AG04449 (cell line): Measurements from ENCODE around the gene EMC7.
A peak's percentile ranks its signal among the peaks of the same experiment; 100 is the strongest.

ENCODE experiments used
- CTCF ChIA-PET: fragments of 350-600 bp; formaldehyde crosslinking; extraction: SDS; loops from one replicate; lab custom pipeline; 2021; ENCODE audit warnings: antibody characterized with exemption; lab: Yijun Ruan, JAX
- POLR2A ChIA-PET: fragments of 400-600, 350-600 bp; formaldehyde crosslinking; extraction: SDS; loops from one replicate; lab custom pipeline; 2020; ENCODE audit warnings: antibody characterized with exemption, inconsistent platforms; lab: Yijun Ruan, JAX
- DNase-seq: peaks from one replicate; pipeline ENCODE4 v3.0.0-alpha.2; 2010; ENCODE audit warnings: low read depth, low spot score
- H3K4me3 ChIP-seq: 2 replicates; pipeline ENCODE4 v1.5.1; 2011; ENCODE audit warnings: low read depth, mild to moderate bottlenecking, control low read depth, low read length
- TF ChIP-seq, protein P1 (sequence below): IDR thresholded peaks from one replicate; pipeline ENCODE4 v1.5.1; 2011; ENCODE audit warnings: mild to moderate bottlenecking, moderate library complexity, low read length, control low read depth, inconsistent platforms; ENCODE audit not compliant: insufficient read depth; ENCODE audit errors: missing control alignments

EMC7 gene

DNA sequence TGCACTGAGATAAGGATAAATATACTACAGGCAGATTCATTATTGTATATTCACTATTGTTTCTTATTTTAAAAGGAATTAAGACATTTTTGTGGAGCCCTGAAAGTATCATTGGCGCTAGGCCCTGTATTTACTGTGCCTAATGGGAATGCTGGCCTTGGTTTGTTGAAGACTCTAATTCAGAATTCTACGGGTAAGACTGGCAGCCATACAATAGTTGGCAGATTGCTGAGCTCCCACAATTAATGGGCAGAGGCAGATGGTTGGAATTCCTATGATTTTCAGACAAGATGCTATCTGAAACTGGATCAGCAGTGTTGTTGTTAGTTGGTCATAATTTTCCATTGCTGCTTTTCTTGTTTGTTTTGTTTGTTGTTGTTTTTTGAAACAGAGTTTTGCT lies 15.0 kb upstream of the EMC7 start:
- no peak for DNase-seq

DNA sequence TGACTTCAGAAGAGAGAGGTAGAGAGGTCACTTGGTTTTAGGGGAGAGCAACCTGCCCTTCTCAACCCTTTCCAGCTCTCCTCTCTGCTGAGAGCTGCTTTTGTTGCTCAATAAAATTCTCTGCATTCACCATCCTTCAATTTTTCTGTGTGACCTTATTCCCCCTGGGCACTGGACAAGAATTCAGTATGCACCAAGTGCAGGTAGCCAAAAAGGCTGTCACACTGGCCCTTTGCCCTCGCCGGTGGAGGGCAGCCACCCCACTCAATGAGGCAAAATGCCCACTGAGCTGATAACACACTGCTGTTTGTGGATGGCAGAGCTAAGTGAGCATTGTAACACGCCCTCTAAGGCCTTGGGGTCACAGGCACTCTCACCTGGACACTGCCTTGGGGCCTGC lies 13.1 kb upstream of the EMC7 start:
- no peak for DNase-seq
- ChIA-PET POLR2A (no interaction called here), CTCF (interaction anchor here (1.1 to 16.1 kb wide), 3 partner anchors 9 to 253 kb away, joined by 3 to 324 read pairs (median 7); partner anchors contain the start of gene KATNBL1)
- TF ChIP-seq, protein P1, sequence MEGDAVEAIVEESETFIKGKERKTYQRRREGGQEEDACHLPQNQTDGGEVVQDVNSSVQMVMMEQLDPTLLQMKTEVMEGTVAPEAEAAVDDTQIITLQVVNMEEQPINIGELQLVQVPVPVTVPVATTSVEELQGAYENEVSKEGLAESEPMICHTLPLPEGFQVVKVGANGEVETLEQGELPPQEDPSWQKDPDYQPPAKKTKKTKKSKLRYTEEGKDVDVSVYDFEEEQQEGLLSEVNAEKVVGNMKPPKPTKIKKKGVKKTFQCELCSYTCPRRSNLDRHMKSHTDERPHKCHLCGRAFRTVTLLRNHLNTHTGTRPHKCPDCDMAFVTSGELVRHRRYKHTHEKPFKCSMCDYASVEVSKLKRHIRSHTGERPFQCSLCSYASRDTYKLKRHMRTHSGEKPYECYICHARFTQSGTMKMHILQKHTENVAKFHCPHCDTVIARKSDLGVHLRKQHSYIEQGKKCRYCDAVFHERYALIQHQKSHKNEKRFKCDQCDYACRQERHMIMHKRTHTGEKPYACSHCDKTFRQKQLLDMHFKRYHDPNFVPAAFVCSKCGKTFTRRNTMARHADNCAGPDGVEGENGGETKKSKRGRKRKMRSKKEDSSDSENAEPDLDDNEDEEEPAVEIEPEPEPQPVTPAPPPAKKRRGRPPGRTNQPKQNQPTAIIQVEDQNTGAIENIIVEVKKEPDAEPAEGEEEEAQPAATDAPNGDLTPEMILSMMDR = no peak
- H3K4me3 ChIP-seq = no peak overlapping the region

More for the DNA sequence above, 15.0 kb upstream of the EMC7 start:
- POLR2A ChIA-PET = no interaction called here
- H3K4me3 ChIP-seq = no peak overlapping the region
- CTCF ChIA-PET = interaction anchor here (1.0 to 16.1 kb wide), 5 partner anchors 9 to 251 kb away, joined by 3 to 324 read pairs (median 4); partner anchors contain the start of genes KATNBL1 and LPCAT4
- TF ChIP-seq, protein P1 = no peak

DNA sequence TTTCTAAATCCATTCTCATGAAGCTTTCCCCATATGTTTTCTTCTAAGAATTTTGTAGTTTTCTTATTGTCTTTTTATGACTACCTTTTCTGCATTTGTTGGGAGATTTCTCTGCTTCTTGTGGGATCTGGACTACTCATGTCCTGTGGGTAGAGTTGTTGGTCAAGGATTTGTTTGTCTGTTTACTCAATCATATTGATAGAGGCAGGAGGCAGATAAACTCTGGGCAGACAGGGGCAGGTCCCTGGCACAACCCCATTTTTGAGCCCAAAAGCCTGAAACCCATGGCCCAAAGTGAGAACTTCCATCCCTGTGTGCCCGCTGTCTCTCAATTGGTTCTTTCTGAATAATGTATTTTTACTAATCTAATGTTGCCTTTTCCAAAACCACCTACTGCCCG lies 12.6 kb upstream of the EMC7 start:
- no peak overlapping the region for H3K4me3 ChIP-seq
- ChIA-PET CTCF (interaction anchor here (0.6 to 16.1 kb wide), 5 partner anchors 10 to 473 kb away, joined by 3 to 324 read pairs (median 3); partner anchors contain the start of gene KATNBL1), POLR2A (no interaction called here)
- TF ChIP-seq, protein P1 = no peak
- DNase-seq = no peak

DNA sequence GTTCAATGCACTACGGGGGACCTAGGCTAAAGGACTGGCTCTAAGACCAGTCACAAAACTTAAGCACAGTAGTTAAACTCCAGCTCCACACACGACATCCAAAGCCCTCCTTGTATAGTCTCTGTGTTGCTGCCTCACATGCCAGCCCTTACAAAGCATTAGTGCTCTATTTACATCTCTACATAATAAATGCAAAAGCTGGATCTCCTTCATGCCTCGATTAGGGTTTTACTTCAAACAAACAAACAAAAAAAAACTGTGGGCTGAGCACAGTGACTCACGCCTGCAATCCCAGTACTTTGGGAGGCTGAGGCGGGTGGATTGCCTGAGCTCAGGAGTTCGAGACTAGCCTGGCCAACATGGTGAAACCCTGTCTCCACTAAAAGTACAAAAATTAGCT lies 9.8 kb upstream of the EMC7 start:
- ChIA-PET POLR2A (no interaction called here), CTCF (interaction anchor here (0.9 to 16.1 kb wide), 13 partner anchors 9 to 476 kb away, joined by 3 to 324 read pairs (median 6); partner anchors contain the start of genes EMC7, KATNBL1, LPCAT4 and PGBD4)
- no peak overlapping the region for H3K4me3 ChIP-seq
- DNase-seq = no peak
- TF ChIP-seq, protein P1 = no peak

DNA sequence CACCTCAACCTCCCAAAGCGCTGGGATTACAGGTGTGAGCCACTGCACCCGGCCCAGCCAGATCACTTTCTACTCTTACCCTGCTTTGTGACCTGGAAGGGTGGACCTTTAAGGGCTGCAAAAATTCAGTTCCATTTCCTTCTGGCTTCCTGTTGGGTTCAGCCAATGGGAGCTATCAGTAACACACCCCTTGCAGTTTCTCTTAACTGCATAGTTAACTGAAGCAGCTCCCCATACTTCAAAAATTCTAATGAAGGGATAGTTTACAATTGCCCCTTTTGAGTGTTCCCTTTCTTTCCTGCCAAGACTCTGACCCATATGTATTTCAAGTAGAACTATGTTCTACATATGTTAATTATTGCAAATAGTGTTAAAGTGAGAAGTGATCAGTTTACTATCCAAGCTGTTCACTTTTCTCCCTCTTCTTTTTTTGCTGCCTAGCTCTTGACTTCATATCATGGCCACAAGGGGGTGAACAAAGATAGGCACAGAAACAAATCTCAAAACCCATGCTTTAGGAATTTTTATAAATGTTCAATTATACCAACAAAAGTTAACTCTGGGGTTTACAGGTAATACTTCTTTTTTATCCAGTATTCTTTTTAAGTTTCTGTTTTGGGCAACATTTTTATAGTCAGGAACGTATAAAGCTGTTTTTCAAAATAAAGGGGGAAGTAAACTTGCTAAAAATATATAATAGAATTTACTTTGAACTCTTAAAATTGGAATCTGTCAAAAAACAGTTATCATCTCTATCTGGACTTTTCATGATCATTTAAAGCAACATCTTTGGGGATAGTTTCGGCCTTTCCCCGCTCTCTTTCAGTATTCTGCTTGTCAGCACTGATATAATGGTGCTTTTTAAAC lies 8.4 kb upstream of the EMC7 start:
- no peak overlapping the region for H3K4me3 ChIP-seq
- TF ChIP-seq, protein P1 = peak; percentile 59
- CTCF ChIA-PET = interaction anchor here (0.7 to 16.1 kb wide), 47 partner anchors 8 to 496 kb away, joined by 3 to 324 read pairs (median 4); partner anchors contain the start of genes EMC4, EMC7, GOLGA8B and KATNBL1
- no peak for DNase-seq
- POLR2A ChIA-PET = interaction anchor here (0.8 to 1.0 kb wide), 2 partner anchors 96 to 100 kb away, joined by 3 to 6 read pairs; partner anchors contain the start of gene KATNBL1

DNA sequence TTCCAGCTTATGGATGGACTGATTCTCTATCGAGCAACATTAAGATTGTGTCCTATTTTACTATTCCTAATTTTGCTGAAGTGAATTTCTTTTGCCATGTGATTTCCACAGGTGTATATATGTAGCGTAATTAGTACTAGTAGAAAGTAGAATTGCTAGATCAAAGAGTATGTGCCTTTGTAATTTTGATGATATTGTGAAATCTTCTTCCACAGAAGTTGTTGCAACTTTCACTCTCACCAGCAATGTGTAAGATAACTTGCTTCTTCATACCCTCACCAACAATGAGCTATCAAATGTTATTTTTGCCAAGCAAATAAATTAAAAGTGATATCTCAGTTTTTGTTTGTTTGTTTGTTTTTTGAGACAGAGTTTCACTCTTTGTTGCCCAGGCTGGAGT lies 5.7 kb upstream of the EMC7 start:
- ChIA-PET CTCF (interaction anchor here (1.0 to 16.1 kb wide), 9 partner anchors 9 to 480 kb away, joined by 3 to 324 read pairs (median 4); partner anchors contain the start of genes KATNBL1 and LPCAT4), POLR2A (no interaction called here)
- H3K4me3 ChIP-seq = no peak overlapping the region
- TF ChIP-seq, protein P1 = no peak
- DNase-seq = no peak
